ENCODE results near the gene CCDC136. TPM values are rescaled to one million over a fixed set of nuclear protein-coding genes. Genes with fewer than 3 reads are reported as not detected.

The CCDC136 gene
- total RNA-seq, 1 donor from 2014 or later, result 3.0 TPM

DNA sequence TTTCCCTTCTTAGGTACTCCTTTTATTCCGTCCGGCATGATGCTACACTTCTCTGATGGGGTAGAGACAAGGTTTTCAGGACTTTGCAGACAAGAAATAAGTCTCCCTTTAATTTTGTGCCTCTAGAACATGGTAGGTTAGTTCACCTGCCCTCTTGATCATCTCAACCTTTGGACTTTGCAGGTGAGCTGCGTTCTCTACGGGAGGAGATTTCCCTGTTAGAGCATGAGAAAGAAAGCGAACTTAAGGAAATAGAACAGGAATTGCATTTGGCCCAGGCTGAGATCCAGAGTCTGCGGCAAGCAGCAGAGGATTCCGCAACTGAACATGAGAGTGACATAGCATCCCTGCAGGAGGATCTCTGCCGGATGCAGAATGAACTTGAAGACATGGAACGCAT, 9.2 kb downstream of the CCDC136 start:
- TF ChIP-seq, protein P1, sequence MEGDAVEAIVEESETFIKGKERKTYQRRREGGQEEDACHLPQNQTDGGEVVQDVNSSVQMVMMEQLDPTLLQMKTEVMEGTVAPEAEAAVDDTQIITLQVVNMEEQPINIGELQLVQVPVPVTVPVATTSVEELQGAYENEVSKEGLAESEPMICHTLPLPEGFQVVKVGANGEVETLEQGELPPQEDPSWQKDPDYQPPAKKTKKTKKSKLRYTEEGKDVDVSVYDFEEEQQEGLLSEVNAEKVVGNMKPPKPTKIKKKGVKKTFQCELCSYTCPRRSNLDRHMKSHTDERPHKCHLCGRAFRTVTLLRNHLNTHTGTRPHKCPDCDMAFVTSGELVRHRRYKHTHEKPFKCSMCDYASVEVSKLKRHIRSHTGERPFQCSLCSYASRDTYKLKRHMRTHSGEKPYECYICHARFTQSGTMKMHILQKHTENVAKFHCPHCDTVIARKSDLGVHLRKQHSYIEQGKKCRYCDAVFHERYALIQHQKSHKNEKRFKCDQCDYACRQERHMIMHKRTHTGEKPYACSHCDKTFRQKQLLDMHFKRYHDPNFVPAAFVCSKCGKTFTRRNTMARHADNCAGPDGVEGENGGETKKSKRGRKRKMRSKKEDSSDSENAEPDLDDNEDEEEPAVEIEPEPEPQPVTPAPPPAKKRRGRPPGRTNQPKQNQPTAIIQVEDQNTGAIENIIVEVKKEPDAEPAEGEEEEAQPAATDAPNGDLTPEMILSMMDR (IDR thresholded peaks at IDR 0.05), result no peak
- H3K27ac ChIP-seq, result no peak overlapping the region
- intact Hi-C loops (cut with DNase I), result no loop called here
- H3K9me3 ChIP-seq, result no peaks in the 10 kb centered on the region
- H3K36me3 ChIP-seq, result no peaks in the 10 kb centered on the region
- no peaks in the 10 kb centered on the region for H3K4me1 ChIP-seq
- ATAC-seq (no peak), DNase-seq (no peak)
- no peak overlapping the region for H3K4me3 ChIP-seq
- H3K27me3 ChIP-seq (ENCODE audit: low read depth), result no peaks in the 10 kb centered on the region

GRCh38 chr7:128801667-128802418, 10.1 kb downstream of the CCDC136 start:
- H3K27ac ChIP-seq, result no peak overlapping the region
- H3K9me3 ChIP-seq, result no peaks in the 10 kb centered on the region
- TF ChIP-seq, protein P1 (IDR thresholded peaks at IDR 0.05), result no peak
- intact Hi-C loops (cut with DNase I), result no loop called here
- no peaks in the 10 kb centered on the region for H3K27me3 ChIP-seq (ENCODE audit: low read depth)
- DNase-seq (no peak), ATAC-seq (no peak)
- no peak overlapping the region for H3K4me3 ChIP-seq
- no peaks in the 10 kb centered on the region for H3K4me1 ChIP-seq
- no peaks in the 10 kb centered on the region for H3K36me3 ChIP-seq

GRCh38 chr7:128804484-128804883, 12.7 kb downstream of the CCDC136 start:
- TF ChIP-seq, protein P1 (IDR thresholded peaks at IDR 0.05), result no peak
- Histone ChIP-seq H3K4me1 (no peaks in the 10 kb centered on the region), H3K27me3 (ENCODE audit: low read depth) (no peaks in the 10 kb centered on the region), H3K36me3 (no peaks in the 10 kb centered on the region), H3K9me3 (no peaks in the 10 kb centered on the region), H3K27ac (no peak overlapping the region), H3K4me3 (no peak overlapping the region)
- DNase-seq, result no peak
- no peak for ATAC-seq
- intact Hi-C loops (cut with DNase I), result no loop called here

DNA sequence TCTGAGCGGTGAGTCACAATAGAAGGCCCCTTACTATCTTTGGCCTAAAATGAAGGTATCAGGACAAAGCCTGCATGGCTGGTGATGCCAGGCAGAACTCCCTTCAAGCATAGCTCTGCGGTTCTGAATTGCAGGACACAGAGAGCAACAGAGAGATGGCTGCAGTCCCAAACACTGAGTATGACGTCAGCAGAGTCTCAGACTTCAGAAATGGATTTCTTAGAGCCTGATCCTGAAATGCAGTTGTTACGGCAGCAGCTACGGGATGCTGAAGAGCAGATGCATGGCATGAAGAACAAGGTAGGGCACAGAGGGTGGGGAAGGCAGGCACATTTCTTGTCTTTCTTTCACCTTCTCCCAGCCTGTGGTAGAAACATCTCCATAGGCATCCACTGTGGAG, 13.5 kb downstream of the CCDC136 start:
- Histone ChIP-seq H3K9me3 (no peaks in the 10 kb centered on the region), H3K36me3 (no peaks in the 10 kb centered on the region), H3K4me1 (no peaks in the 10 kb centered on the region), H3K27ac (no peak overlapping the region), H3K27me3 (ENCODE audit: low read depth) (no peaks in the 10 kb centered on the region), H3K4me3 (no peak overlapping the region)
- TF ChIP-seq, protein P1 (IDR thresholded peaks at IDR 0.05), result no peak
- intact Hi-C loops (cut with DNase I), result no loop called here
- no peak for ATAC-seq
- no peak for DNase-seq

GRCh38 chr7:128807191-128807590, 15.4 kb downstream of the CCDC136 start:
- DNase-seq, result no peak

More at GRCh38 chr7:128807191-128807590, 15.4 kb downstream of the CCDC136 start:
- TF ChIP-seq, protein P1 (IDR thresholded peaks at IDR 0.05), result no peak
- no peak overlapping the region for H3K4me3 ChIP-seq
- H3K36me3 ChIP-seq, result no peaks in the 10 kb centered on the region
- H3K9me3 ChIP-seq, result no peaks in the 10 kb centered on the region
- no peaks in the 10 kb centered on the region for H3K27me3 ChIP-seq (ENCODE audit: low read depth)
- intact Hi-C loops (cut with DNase I), result no loop called here
- no peak overlapping the region for H3K27ac ChIP-seq
- ATAC-seq, result no peak
- no peaks in the 10 kb centered on the region for H3K4me1 ChIP-seq
